GM23338 (cell line): ENCODE data around the gene TSPAN4. TPM values are rescaled to one million over a fixed set of nuclear protein-coding genes. Genes with fewer than 3 reads are reported as not detected.

Source experiments
- ATAC-seq: fragments of 200-7000 bp; cut with Tn5 transposase; 3 replicates; pipeline ENCODE4 v1.9.1; 2020
- DNase-seq: peaks from one replicate; pipeline ENCODE4 v3.0.0-alpha.2; 2015; ENCODE audit warnings: low spot score
- H2AFZ ChIP-seq: fragments of 200-600 bp; sonication (generic); 2 replicates; pipeline ENCODE4 v1.8.0; 2016; ENCODE audit warnings: antibody characterized with exemption, mild to moderate bottlenecking, moderate library complexity
- H3F3A ChIP-seq: fragments of 200-600 bp; sonication (generic); replicated peaks from 2 replicates; pipeline ENCODE4 v1.8.0; 2017; ENCODE audit warnings: antibody characterized with exemption, mixed run types, low read depth
- H3K27ac ChIP-seq: fragments of 200-600 bp; sonication (generic); 2 replicates; pipeline ENCODE4 v1.6.1; 2016; ENCODE audit warnings: low read depth
- H3K27me3 ChIP-seq: fragments of 200-600 bp; sonication (generic); 2 replicates; pipeline ENCODE4 v1.8.0; 2016; ENCODE audit warnings: mild to moderate bottlenecking, mixed run types, moderate library complexity; ENCODE audit not compliant: insufficient read depth
- H3K36me3 ChIP-seq: fragments of 200-600 bp; sonication (generic); 2 replicates; pipeline ENCODE4 v1.8.0; 2016; ENCODE audit warnings: mild to moderate bottlenecking; ENCODE audit not compliant: insufficient read depth
- H3K4me1 ChIP-seq: fragments of 200-600 bp; sonication (generic); 2 replicates; pipeline ENCODE4 v1.8.0; 2016; ENCODE audit warnings: mild to moderate bottlenecking, moderate library complexity; ENCODE audit not compliant: insufficient read depth
- H3K4me2 ChIP-seq: fragments of 200-600 bp; sonication (generic); 2 replicates; pipeline ENCODE4 v1.7.1; 2017; ENCODE audit warnings: mixed run types
- H3K4me3 ChIP-seq: fragments of 200-600 bp; sonication (generic); 2 replicates; pipeline ENCODE4 v1.6.1; 2016; ENCODE audit warnings: mixed run types
- H3K79me2 ChIP-seq: fragments of 200-600 bp; sonication (generic); replicated peaks from 2 replicates; pipeline ENCODE4 v1.8.0; 2017; ENCODE audit warnings: mild to moderate bottlenecking; ENCODE audit not compliant: insufficient read depth
- H3K9me2 ChIP-seq: fragments of 200-600 bp; sonication (generic); 2 replicates; pipeline ENCODE4 v1.8.0; 2017; ENCODE audit not compliant: insufficient read depth
- H4K20me1 ChIP-seq: fragments of 200-600 bp; sonication (generic); replicated peaks from 2 replicates; pipeline ENCODE4 v1.8.0; 2017; ENCODE audit warnings: mild to moderate bottlenecking; ENCODE audit not compliant: insufficient read depth
- H3K27ac Mint-ChIP-seq: 2 replicates; pipeline ENCODE4 v1.8.0; 2020; ENCODE audit warnings: inconsistent platforms, mild to moderate bottlenecking, moderate library complexity, mixed read lengths
- H3K27me3 Mint-ChIP-seq: 3 replicates; pipeline ENCODE4 v1.8.0; 2022; ENCODE audit warnings: low read depth, mild to moderate bottlenecking, moderate library complexity, mixed read lengths, inconsistent platforms; ENCODE audit not compliant: insufficient read depth, poor library complexity
- H3K36me3 Mint-ChIP-seq: 3 replicates; pipeline ENCODE4 v1.8.0; 2021; ENCODE audit warnings: low read depth, mild to moderate bottlenecking, inconsistent platforms, moderate library complexity, mixed read lengths
- H3K4me1 Mint-ChIP-seq: 3 replicates; pipeline ENCODE4 v1.8.0; 2020; ENCODE audit warnings: mild to moderate bottlenecking, inconsistent platforms, mixed read lengths
- H3K4me3 Mint-ChIP-seq: 3 replicates; pipeline ENCODE4 v1.8.0; 2021; ENCODE audit warnings: moderate library complexity, mild to moderate bottlenecking, inconsistent platforms, mixed read lengths
- H3K9me3 Mint-ChIP-seq: 3 replicates; pipeline ENCODE4 v1.8.0; 2020; ENCODE audit warnings: moderate library complexity, mild to moderate bottlenecking, inconsistent platforms, mixed read lengths
- CTCF ChIP-seq, 2 experiments: fragments of 200-600 bp in 1 of 2; sonication (generic) in 1 of 2; conservative IDR thresholded peaks; 2 replicates each; pipeline versions ENCODE4 v1.5.1 to v1.6.1; 2016 to 2017; ENCODE audit warnings: antibody characterized with exemption in 2 of 2, low read depth in 2 of 2, mild to moderate bottlenecking in 2 of 2, moderate library complexity in 1 of 2
- EZH2phosphoT487 ChIP-seq: fragments of 200-600 bp; sonication (generic); IDR thresholded peaks from one replicate; pipeline ENCODE4 v1.8.1; 2018; ENCODE audit warnings: antibody characterized with exemption; ENCODE audit not compliant: unreplicated experiment
- NANOG ChIP-seq: IDR thresholded peaks from 2 replicates; pipeline ENCODE4 v1.6.1; 2016; ENCODE audit warnings: antibody characterized with exemption, borderline replicate concordance
- REST ChIP-seq: IDR thresholded peaks from one replicate; pipeline ENCODE4 v1.6.1; 2018; ENCODE audit warnings: antibody characterized with exemption; ENCODE audit not compliant: unreplicated experiment
- STAT1 ChIP-seq: IDR thresholded peaks from one replicate; pipeline ENCODE4 v1.6.1; 2016; ENCODE audit warnings: antibody characterized with exemption; ENCODE audit not compliant: unreplicated experiment
- ZNF114 ChIP-seq: fragments of 250-450 bp; sonication (Bioruptor Pico); IDR thresholded peaks from 2 replicates; pipeline ENCODE4 v1.5.0; 2020; ENCODE audit warnings: mild to moderate bottlenecking, moderate library complexity
- polyA plus RNA-seq: library from polyadenylated mRNA; unstranded; fragments of >200 nt; fragmentation: Nextera tagmentation; extraction: Ambion mirVana; gene quantifications from 2 replicates; pipeline ENCODE4 v1.2.1, GENCODE V29; 2016
- total RNA-seq: library from RNA; depleted of rRNA; stranded (reverse); fragments of >200 nt; shearing (Covaris generic); gene quantifications from 2 replicates; pipeline ENCODE4 v1.2.3, GENCODE V29; 2014
- TF ChIP-seq, protein P1 (sequence below): IDR thresholded peaks from 2 replicates; pipeline ENCODE4 v1.6.1; 2016; ENCODE audit warnings: antibody characterized with exemption

The TSPAN4 gene
- total and polyA plus RNA-seq, 2 experiments from 2014 or later = 76.8 to 150 TPM

- TF ChIP-seq REST (no peak), NANOG (no peak), ZNF114 (CRISPR knock-in tag) (no peak), EZH2phosphoT487 (no peak)
- TF ChIP-seq, protein P1, sequence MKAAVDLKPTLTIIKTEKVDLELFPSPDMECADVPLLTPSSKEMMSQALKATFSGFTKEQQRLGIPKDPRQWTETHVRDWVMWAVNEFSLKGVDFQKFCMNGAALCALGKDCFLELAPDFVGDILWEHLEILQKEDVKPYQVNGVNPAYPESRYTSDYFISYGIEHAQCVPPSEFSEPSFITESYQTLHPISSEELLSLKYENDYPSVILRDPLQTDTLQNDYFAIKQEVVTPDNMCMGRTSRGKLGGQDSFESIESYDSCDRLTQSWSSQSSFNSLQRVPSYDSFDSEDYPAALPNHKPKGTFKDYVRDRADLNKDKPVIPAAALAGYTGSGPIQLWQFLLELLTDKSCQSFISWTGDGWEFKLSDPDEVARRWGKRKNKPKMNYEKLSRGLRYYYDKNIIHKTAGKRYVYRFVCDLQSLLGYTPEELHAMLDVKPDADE = no peak
These were observed 26.9 kb downstream of the TSPAN4 start (continued) for GRCh38 chr11:869399-870126.

- H3K4me3 Mint-ChIP-seq = no peak overlapping the region
- H2AFZ ChIP-seq = no peak overlapping the region
- H3K9me2 ChIP-seq = no peaks in the 10 kb centered on the region
- peaks cover 4% of the 10 kb centered on the region; the same call in 2 of the 3 replicates for H3K4me1 Mint-ChIP-seq
- ATAC-seq = peak; percentile 57
- TF ChIP-seq CTCF (conservative IDR thresholded peaks at IDR 0.05; ENCODE audit: low read depth in 2 of 2) (peak in 1 of 2 experiments; percentile 42; a peak in 3 of 4 replicates), STAT1 (no peak)
- no peak overlapping the region for H3K27ac Mint-ChIP-seq
- no peaks in the 10 kb centered on the region for H3K79me2 ChIP-seq
- peaks cover 34% of the 10 kb centered on the region for H3K27me3 Mint-ChIP-seq
- peak; percentile 60 for DNase-seq
- no peaks in the 10 kb centered on the region for H3K27me3 ChIP-seq
- peaks cover 16% of the 10 kb centered on the region; the same call in 1 of the 2 replicates for H3F3A ChIP-seq
- peaks cover 10% of the 10 kb centered on the region for H4K20me1 ChIP-seq
- no peaks in the 10 kb centered on the region; the same call in 1 of the 2 replicates for H3K4me1 ChIP-seq
- H3K36me3 Mint-ChIP-seq = peaks cover 8% of the 10 kb centered on the region
- H3K36me3 ChIP-seq = no peaks in the 10 kb centered on the region
- H3K4me3 ChIP-seq = no peak overlapping the region
- no peak overlapping the region for H3K27ac ChIP-seq
- H3K9me3 Mint-ChIP-seq = no peaks in the 10 kb centered on the region
- no peak overlapping the region for H3K4me2 ChIP-seq
These were observed 27.4 kb downstream of the TSPAN4 start for GRCh38 chr11:870127-870413.
